IMR-90 (cell line): Measurements from ENCODE around the gene ZBTB26. TPM values are rescaled to one million over a fixed set of nuclear protein-coding genes. Genes with fewer than 3 reads are reported as not detected.
"Not testable (repeated sequence)": the region's sequence is repeated elsewhere in the genome, so short reads cannot be mapped to it uniquely, and the experiment has no call there.

Experiments used
- ATAC-seq: fragments of 200-7000 bp; cut with Tn5 transposase; 2 replicates; pipeline ENCODE4 v1.9.1; 2020; ENCODE audit warnings: low read depth, mild to moderate bottlenecking, moderate library complexity
- BruUV-seq: library from RNA; stranded (reverse); fragments of 400-500 nt; replicated peaks from 2 replicates; lab custom pipeline; 2021; lab: Mats Ljungman, UMichigan
- CTCF ChIA-PET: fragments of 300-600 bp; formaldehyde crosslinking; extraction: SDS; loops from one replicate; lab custom pipeline; 2021; ENCODE audit warnings: antibody characterized with exemption; lab: Yijun Ruan, JAX
- POLR2A ChIA-PET: fragments of 300-600 bp; sonication (Branson Sonifier 250); formaldehyde crosslinking; loops from one replicate; lab custom pipeline; 2022; ENCODE audit warnings: antibody characterized with exemption; ENCODE audit not compliant: unreplicated experiment; lab: Charles Lee
- DNase-seq: peaks from one replicate; pipeline ENCODE4 v3.0.0; 2013
- H2AFZ ChIP-seq: replicated peaks from 2 replicates; pipeline ENCODE3; 2013; ENCODE audit warnings: low read length, mild to moderate bottlenecking; ENCODE audit not compliant: poor library complexity
- H2AK5ac ChIP-seq: 2 replicates; pipeline ENCODE4 v1.6.1; 2013; ENCODE audit warnings: low read depth, low read length, inconsistent platforms
- H2AK9ac ChIP-seq: replicated peaks from 2 replicates; pipeline ENCODE3; 2013; ENCODE audit warnings: mild to moderate bottlenecking, low read depth, low read length, moderate library complexity; ENCODE audit not compliant: poor library complexity
- H2BK120ac ChIP-seq: 2 replicates; pipeline ENCODE4 v1.6.1; 2013; ENCODE audit warnings: low read depth, low read length, inconsistent platforms
- H2BK15ac ChIP-seq: 3 replicates; pipeline ENCODE4 v1.6.1; 2013; ENCODE audit warnings: low read depth, low read length, inconsistent platforms
- H2BK20ac ChIP-seq: 2 replicates; pipeline ENCODE4 v1.6.1; 2013; ENCODE audit warnings: low read depth, mild to moderate bottlenecking, inconsistent platforms, low read length, moderate library complexity
- H2BK5ac ChIP-seq: 2 replicates; pipeline ENCODE4 v1.6.1; 2013; ENCODE audit warnings: mild to moderate bottlenecking, low read depth, low read length, inconsistent platforms; ENCODE audit not compliant: poor library complexity, severe bottlenecking
- H3K14ac ChIP-seq: replicated peaks from 2 replicates; pipeline ENCODE4 v1.6.1; 2013; ENCODE audit warnings: low read depth, low read length, inconsistent platforms
- H3K18ac ChIP-seq: 2 replicates; pipeline ENCODE4 v1.6.1; 2013; ENCODE audit warnings: low read depth, low read length, control low read depth
- H3K23ac ChIP-seq: 2 replicates; pipeline ENCODE4 v1.6.1; 2013; ENCODE audit warnings: low read depth, low read length, inconsistent platforms
- H3K27ac ChIP-seq: 2 replicates; pipeline ENCODE4 v1.5.1; 2013; ENCODE audit warnings: mild to moderate bottlenecking, control low read depth, low read length; ENCODE audit not compliant: insufficient read depth
- H3K27me3 ChIP-seq: 2 replicates; pipeline ENCODE4 v1.6.1; 2013; ENCODE audit warnings: low read length; ENCODE audit not compliant: control insufficient read depth, insufficient read depth
- H3K36me3 ChIP-seq: 2 replicates; pipeline ENCODE4 v1.6.1; 2013; ENCODE audit warnings: low read length, mixed read lengths; ENCODE audit not compliant: control insufficient read depth, insufficient read depth
- H3K4ac ChIP-seq: 2 replicates; pipeline ENCODE4 v1.6.1; 2013; ENCODE audit warnings: low read depth, low read length, inconsistent platforms
- H3K4me1 ChIP-seq: 2 replicates; pipeline ENCODE4 v1.6.1; 2013; ENCODE audit warnings: low read length, mixed read lengths; ENCODE audit not compliant: control insufficient read depth, insufficient read depth
- H3K4me2 ChIP-seq: 2 replicates; pipeline ENCODE4 v1.6.1; 2013; ENCODE audit warnings: low read depth, mild to moderate bottlenecking, control low read depth, low read length, moderate library complexity
- H3K4me3 ChIP-seq: 2 replicates; pipeline ENCODE4 v1.5.1; 2013; ENCODE audit warnings: low read depth, mild to moderate bottlenecking, control low read depth, low read length, moderate library complexity; ENCODE audit not compliant: insufficient read depth
- H3K56ac ChIP-seq: 2 replicates; pipeline ENCODE4 v1.6.1; 2013; ENCODE audit warnings: low read length, inconsistent platforms; ENCODE audit not compliant: insufficient read depth; ENCODE audit errors: extremely low read depth
- H3K79me1 ChIP-seq, 2 experiments: 2 replicates each; pipeline ENCODE4 v1.6.1; 2013; ENCODE audit warnings: low read length in 2 of 2, inconsistent platforms in 1 of 2, low read depth in 1 of 2
- H3K9ac ChIP-seq: 2 replicates; pipeline ENCODE4 v1.6.1; 2013; ENCODE audit warnings: low read depth, low read length, control low read depth
- H3K9me1 ChIP-seq: 2 replicates; pipeline ENCODE4 v1.6.1; 2013; ENCODE audit warnings: low read length, inconsistent platforms; ENCODE audit not compliant: insufficient read depth
- H3K9me3 ChIP-seq: 2 replicates; pipeline ENCODE4 v1.6.1; 2013; ENCODE audit warnings: low read length; ENCODE audit not compliant: control insufficient read depth, insufficient read depth
- H4K20me1 ChIP-seq: 2 replicates; pipeline ENCODE4 v1.6.1; 2013; ENCODE audit warnings: low read length, inconsistent platforms; ENCODE audit not compliant: insufficient read depth
- H4K5ac ChIP-seq: 2 replicates; pipeline ENCODE4 v1.6.1; 2013; ENCODE audit warnings: mild to moderate bottlenecking, low read depth, low read length, control low read depth
- H4K8ac ChIP-seq, 2 experiments: 2 replicates each; pipeline ENCODE4 v1.6.1; 2013; ENCODE audit warnings: low read depth in 2 of 2, low read length in 2 of 2, control low read depth in 1 of 2, inconsistent platforms in 1 of 2
- H4K91ac ChIP-seq: 2 replicates; pipeline ENCODE4 v1.6.1; 2013; ENCODE audit warnings: low read depth, low read length, inconsistent platforms; ENCODE audit not compliant: insufficient read depth
- WGBS, 2 experiments: methylation state at CpG; one replicate each; pipeline versions ENCODE4 v1.1.5 to v1.1.7; 2013; ENCODE audit warnings: missing lambda C conversion rate in 2 of 2; ENCODE audit not compliant: insufficient read length in 1 of 2; ENCODE audit errors: extremely low coverage in 2 of 2; 5-methylcytosine and 5-hydroxymethylcytosine counted together
- dilution Hi-C: fragments of 300-500 bp; cut with HindIII; formaldehyde crosslinking; loops from one replicate; pipeline ENCODE4 v1.14.3; 2018; ENCODE audit warnings: low sequenced_read_pairs; ENCODE audit not compliant: unreplicated experiment
- in situ Hi-C: fragments of 300-500 bp; cut with MboI; formaldehyde crosslinking; loops from 3 replicates; pipeline ENCODE4 v1.14.3; 2019; ENCODE audit warnings: low sequenced_read_pairs, inconsistent platforms, mixed read lengths
- intact Hi-C: fragments of 100-400 bp; cut with micrococcal nuclease; formaldehyde crosslinking; loops from 2 replicates; pipeline ENCODE4 v1.10.0; 2022
- polyA plus RNA-seq, 3 experiments: library from polyadenylated mRNA; depleted of rRNA; stranded (reverse); fragments of >200 nt; gene quantifications; 2 replicates each; pipeline ENCODE4 v1.2.3, GENCODE V29; 2012; ENCODE audit warnings: low replicate concordance in 1 of 3
- total RNA-seq: library from RNA; depleted of rRNA; stranded (reverse); fragments of >200 nt; gene quantifications from 2 replicates; pipeline ENCODE4 v1.2.3, GENCODE V29; 2012

The ZBTB26 gene
- total and polyA plus RNA-seq, 2 of the 4 experiments (the other 2 are of a cell fraction), result 3.1 to 6.1 TPM

GRCh38 chr9:122867276-122867675 lies 64.0 kb downstream of the ZBTB26 start:
- H4K5ac ChIP-seq, DNase-seq, H3K4me2 ChIP-seq, H2AK9ac ChIP-seq, H3K4ac ChIP-seq, H3K27ac ChIP-seq, H3K9ac ChIP-seq, H2BK15ac ChIP-seq, H3K4me1 ChIP-seq, dilution Hi-C loops, H4K20me1 ChIP-seq, POLR2A ChIA-PET, intact Hi-C loops, H2BK5ac ChIP-seq, H3K56ac ChIP-seq, H3K9me3 ChIP-seq, H2AK5ac ChIP-seq, ATAC-seq, H3K27me3 ChIP-seq, CTCF ChIA-PET, H2BK20ac ChIP-seq, H3K14ac ChIP-seq, H3K4me3 ChIP-seq, H3K18ac ChIP-seq, in situ Hi-C loops, H4K8ac ChIP-seq, BruUV-seq, H3K23ac ChIP-seq, H3K9me1 ChIP-seq, H2AFZ ChIP-seq, H4K91ac ChIP-seq, H2BK120ac ChIP-seq: not testable (repeated sequence)
- Histone ChIP-seq H3K79me1 (peaks cover 4 to 11% of the 10 kb centered on the region in 2 experiments; a peak in 2 of 4 replicates), H3K36me3 (peaks cover 16% of the 10 kb centered on the region)
- WGBS, 2 experiments, result no CpG with 5 or more reads among the region's 27 CpGs
